Stimulated activated CD8-positive, alpha-beta memory T cell treated with anti-CD3 and anti-CD28 coated beads, Interleukin-4, amount 100 ng/mL, for 48 hours (primary cell): ENCODE results near the gene GALP.
"Not testable (repeated sequence)": the region's sequence is repeated elsewhere in the genome, so short reads cannot be mapped to it uniquely, and the experiment has no call there.

ENCODE experiments used
- DNase-seq: peaks from one replicate; pipeline ENCODE4 v3.0.0-alpha.2; 2020

The GALP gene

DNA sequence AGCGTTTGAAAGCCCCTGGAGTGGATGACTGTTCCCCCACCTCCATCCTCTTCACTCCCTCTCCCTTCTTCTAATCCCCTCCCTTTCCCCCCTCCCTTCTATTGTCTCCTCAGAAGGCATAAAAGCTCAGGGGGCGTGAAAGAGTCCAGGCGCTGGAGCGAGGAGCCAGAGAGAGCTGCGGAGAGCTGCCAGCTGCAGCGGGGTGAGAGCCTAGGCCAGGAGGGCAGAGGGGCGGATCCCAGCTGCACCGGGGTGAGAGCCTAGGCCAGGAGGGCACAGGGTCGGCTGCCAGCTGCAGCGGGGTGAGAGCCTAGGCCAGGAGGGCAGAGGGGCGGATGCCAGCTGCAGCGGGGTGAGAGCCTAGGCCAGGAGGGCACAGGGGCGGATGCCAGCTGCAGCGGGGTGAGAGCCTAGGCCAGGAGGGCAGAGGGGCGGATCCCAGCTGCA, at the start of gene GALP:
Gene GALP, plus strand, starts transcription at position 148 of the 447 bp plus-strand sequence. CDS start 1,101 bp downstream, outside the sequence.
- DNase-seq = not testable (repeated sequence)

DNA sequence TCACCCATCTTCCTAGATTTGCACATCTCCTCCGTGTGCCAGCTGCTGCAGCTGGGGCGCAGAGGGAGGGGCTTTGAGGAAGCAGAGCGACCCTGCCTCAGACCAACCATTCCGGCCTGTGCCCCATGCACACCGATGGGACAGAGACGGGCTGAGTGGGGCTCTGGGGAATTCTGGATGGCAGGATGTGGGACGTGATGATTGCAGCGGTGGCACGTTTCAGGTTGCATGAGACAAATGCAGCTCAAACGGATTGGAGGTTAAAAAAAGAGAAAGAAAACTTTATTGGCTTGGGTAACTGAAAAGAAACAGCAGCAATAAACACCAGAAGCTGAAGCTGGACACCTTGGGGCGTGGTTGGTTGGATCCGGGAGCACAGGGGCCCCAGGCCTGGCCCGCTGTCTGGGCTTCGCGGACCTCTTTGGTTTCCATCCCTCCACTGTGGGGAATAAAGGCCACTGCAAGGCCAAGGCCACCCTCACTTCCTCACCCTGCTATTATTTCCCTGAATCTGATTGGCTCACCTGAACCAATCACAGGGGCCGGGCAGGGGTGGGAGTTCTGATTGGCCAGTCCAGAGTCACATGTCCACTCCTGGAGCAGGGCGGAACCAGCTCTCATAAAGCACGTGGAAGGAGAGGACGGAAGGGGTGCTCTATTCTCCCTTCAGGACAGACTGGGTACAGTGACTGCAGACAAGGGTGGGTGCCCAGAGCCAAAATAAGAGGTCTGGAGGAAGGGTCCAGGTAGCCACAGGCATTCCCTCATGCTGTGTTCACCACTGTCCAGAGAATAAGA, 48.6 kb upstream of the GALP start:
- DNase-seq = no peak

DNA sequence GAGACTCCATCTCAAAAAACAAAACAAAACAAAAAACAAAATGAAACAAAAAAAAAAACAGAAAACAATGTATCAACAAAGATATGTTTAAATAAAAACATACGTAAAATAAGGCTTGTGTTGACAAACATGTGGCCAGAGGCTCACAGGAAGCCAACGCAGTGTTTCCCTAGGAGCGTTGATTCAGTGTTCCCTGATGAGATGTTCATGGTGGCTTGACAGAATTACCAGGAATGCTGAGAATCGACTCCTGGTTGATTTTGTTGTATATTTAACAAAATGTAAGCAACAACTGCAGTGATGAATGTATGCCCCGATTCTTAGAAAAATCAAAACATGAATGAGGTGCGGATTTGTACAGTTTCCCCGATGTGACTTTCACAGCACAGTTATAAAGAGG, 45.8 kb upstream of the GALP start:
- DNase-seq = no peak

DNA sequence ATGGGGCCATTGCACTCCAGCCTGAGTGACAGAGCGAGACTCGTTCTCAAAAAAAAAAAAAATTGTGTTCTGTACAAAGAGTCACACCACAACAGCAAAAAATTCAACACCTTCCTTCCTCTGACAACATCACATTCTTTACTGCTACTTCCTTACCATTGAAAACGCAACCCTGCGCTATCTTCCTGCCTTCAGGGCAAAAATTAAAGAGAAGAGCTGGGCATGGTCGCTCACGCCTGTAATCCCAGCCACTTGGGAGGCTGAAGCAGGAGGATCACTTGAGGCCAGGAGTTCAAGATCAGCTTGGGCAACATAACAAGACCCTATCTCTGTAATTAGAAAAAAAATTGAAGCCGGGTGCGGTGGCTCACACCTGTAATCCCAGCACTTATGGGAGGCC, 44.2 kb upstream of the GALP start:
- DNase-seq = no peak

DNA sequence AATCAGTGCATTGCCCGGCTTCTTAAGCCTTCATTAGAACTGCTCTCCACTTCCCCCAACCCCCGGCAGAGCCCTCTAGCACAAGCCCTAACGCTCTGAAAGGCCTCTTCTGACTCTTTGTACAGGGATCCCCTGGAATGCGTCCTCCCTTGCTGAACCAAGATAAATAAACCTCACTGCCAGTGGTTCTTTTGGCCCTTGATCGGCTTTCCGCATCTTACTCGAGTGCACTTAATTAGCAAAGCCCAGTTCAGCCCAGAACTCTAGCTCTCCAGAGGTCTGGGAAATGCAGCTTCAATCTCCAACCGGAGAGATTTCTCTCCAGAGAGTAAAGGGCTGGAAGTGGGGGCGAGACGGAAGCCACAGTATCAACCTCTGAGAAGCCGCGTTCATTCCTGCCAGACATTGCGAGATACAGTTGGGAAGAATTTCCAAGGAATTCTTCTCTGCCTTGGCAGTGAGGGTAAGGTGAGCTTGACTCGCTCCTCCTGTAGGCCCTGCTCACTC, 43.4 kb upstream of the GALP start:
- DNase-seq = no peak

DNA sequence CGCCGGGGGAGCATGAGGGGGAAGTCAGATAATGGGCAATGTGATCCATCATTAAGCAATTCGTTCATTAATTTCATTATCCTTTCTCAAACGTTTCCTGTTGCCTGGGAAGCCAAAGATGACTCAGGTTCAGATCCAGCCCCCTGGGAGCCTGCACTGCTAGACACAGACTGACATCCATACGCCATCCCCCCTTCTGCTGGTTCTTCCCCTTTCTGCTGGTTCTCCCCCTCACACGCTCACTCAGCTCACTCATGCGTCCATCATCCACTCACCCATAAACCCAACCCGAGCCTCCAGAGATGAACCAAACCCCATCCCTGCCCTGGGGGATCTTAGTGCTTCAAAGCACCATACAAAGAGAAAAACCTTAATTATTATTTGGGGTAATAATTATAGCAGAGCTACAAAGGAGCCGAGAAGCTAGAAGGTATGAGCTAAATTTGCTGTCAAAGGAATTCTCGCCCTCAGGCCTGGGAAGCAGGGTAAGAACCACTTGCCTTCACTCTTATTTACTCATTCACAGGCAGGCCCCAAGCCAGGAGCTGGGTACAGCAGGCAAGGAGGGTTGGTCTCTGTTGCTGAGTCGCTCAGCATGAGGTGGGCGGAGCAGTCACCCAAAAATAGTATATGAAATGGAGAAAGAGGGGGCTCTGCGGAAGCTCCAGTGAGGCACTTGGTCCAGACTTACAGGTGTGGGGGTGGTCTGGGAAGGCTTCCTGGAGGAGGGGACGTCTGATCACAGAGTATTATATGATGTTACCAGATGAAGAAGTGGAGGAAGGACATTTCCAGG, 41.8 kb upstream of the GALP start:
- DNase-seq = no peak

DNA sequence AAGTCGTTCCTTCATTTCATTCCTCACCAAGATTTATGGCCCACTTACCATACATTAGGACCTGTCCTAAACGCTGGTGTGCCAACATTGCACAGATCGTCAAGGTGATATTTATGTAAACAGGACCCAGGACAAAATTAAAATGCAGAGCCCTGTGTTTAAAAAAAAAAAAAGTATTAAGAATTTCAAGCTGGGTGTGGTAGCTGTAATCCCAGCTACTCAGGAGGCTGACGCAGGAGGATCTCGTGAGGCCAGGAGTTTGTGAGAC, 41.2 kb upstream of the GALP start:
- no peak for DNase-seq

DNA sequence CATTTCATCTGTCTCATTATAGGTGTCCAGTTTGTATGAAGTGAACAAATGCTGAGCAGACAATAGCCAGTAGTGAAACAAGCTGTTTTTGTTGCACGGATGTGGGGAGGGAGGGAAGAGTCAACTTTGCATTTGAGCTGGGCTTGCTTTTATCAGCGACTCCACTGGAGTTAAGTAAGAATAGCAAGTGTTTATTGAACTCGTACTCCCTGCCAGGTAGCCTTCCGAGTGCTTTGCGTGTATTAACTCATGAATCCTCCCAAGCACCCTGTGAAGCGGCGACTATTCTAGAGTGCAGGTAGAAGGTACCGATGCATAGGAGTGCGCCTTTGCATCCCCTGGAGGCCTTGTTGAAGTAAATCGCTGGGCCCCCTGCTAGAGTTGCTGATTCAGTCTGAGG, 39.4 kb upstream of the GALP start:
- no peak for DNase-seq

DNA sequence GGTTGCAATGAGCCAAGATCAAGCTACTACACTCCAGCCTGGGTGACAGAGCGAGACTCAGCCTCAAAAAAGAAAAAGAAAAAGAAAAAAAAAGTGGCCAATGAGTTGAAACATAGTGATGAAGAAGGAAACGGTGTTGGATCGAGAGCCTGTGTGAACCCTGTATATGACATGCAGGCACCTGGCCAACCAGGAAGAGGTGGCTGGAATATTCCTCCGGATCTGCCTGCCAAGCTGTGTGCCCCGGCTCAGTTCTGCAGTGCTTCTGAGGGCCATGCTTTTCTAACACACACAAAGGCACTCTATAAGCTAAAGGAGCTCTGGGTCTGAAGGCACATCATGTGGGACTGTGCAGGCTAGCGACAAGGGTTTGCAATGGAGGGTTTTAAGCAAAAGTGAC, 38.4 kb upstream of the GALP start:
- no peak for DNase-seq

DNA sequence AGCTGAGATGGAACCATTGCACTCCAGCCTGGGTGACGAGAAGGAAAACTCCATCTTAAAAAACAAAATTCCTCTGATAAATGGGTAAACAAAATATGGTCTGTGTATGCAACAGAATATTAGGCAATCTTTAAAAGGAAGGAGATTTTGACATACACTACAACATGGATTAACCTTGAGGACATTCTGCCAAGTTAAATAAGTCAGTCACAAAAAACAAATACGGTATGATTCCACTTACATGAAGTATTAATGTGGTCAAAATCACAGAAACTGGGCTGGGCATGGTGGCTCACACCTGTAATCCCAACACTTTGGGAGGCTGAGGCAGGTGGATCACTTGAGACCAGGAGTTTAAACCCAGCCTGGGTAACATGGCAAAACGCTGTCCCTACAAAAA, 37.7 kb upstream of the GALP start:
- DNase-seq = no peak

DNA sequence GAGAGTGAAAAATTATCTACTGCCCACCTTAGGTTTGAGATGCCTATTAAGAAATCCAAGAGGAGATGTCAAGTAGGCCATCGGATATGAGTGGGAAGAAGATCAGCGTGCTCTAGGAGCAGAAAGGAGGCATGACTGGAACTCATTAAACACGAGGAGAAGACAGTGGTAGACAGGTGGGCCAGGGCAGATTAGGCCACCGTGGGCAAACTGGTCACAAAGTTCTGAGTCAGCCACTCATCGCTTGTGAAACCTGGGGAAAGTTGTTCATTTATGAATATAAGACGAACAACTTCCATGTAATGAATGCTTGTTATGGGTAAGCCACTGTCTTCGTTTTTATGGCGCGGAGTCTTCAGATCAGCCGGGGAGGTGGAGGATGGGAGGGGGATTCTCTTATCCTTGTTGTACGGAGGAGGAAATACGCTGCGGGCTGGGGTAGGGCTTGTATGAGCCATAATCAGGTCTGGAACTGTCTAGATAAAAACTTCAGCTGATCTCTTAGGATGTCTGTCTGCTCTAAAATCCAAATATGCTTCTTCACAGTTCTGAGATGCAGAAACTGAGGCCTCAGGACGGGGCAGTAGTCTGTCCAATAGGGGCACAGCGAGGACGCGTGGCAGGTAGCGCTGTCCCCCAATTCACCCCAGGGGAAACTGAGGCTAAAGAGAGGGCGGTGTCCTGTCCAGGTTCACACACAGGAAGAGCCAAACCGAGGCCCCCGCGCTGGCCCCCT, 35.8 kb upstream of the GALP start:
- DNase-seq = no peak

DNA sequence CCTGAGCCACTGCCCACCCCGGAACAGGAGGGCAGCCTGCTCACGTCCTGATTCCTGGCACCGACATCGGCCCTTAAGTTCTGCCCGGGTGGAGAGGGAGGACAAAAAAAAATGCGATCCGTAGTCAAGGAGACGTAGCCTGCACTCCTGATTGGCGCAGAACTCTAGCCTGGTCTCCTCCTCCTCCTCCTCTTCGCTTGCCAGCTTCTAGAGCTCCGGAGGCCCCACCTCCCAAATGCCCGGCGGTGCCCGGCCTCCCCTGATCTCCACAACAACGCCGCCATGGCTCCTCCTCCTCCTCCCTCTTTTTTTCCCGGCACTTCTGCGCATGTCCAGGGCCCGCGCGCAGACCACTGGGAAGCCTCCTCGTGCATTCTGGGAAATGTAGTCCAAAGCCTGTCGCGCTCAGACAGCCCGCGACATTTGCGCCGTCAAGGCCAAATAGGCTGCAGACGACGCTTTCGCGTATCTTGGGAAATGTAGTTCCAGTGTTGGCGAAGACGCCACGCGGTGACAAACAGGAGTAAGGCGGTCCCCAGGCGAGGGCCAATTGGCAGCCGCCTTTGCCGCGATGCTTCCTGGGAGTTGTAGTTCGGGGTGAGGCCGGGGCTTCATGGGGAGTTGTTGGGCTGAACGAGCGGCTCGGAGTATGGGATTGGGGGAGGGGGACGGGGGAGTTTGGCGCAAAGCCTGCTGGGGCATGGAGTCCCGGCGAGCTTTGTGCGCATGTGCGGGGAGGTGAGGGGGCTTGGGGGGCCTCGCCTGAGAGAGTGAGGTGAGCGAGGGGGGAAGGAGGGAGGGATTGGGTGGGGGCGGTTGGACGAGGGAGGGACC, 35.0 kb upstream of the GALP start, which contains the start of gene ZNF444:
Gene ZNF444, plus strand, starts transcription at position 705 of the 834 bp plus-strand sequence. CDS start 5,625 bp downstream, outside the sequence.
- DNase-seq = peak; percentile 98

DNA sequence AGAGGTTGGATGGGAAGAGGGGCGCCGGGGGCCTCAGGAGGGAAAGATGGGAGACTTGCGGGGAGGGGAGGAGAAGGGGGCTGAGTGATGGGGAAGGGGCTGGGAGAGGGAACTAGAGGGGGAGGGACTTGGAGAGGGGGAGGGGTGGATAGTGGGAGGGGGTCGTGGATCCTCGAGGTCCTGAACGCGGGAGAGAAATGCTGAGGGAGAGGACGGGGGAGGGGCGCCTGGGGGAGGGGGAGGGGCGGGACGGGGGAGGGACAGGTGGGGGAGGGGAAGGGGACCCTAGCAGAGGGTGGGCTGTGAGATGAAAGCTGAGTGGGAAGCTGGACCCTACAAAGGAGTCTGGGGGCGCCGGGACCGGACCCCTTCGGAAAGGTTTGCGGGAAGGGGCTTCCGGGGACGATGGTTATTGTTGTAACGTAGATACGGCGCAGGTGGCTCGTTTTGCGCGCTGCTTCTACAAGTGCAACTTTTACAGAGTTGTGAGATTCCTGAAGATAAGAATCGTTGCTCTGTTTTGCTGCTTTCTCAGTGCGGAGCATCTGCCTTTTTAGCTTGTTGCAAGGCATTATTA, 34.3 kb upstream of the GALP start:
- DNase-seq = peak; percentile 47

DNA sequence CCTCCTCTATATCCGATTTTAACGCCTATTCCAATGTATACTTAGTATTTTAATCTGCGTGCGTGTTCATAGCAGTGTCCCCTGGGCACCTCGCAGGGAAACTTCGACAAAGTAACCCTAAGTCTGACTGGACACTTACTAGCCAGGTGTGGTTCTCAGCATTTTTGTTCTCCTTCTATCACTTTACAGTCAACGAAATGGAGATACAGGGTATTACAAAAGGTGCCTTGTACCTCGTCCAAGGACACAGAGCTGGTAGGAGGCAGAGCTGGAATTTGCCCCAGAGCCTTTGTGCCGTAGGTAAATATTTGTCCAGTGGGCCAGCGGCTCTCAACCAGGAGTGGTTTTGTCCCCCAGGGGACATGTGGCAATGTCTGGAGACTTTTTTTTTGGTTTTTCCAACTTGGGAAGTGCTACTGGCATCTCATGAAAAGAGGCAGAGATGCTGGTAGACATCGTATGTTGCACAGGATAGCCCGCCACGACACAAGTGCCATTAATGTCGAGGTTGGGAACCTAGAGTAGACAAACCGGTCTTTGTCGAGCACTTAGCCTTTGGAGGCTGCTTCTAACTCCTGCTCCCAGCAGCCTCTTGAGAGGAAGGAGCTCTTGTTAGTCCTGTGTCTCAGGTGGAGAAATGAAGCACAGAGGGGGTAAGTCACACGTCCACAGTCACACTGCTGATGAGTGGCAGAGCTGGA, 33.6 kb upstream of the GALP start:
- DNase-seq = no peak

DNA sequence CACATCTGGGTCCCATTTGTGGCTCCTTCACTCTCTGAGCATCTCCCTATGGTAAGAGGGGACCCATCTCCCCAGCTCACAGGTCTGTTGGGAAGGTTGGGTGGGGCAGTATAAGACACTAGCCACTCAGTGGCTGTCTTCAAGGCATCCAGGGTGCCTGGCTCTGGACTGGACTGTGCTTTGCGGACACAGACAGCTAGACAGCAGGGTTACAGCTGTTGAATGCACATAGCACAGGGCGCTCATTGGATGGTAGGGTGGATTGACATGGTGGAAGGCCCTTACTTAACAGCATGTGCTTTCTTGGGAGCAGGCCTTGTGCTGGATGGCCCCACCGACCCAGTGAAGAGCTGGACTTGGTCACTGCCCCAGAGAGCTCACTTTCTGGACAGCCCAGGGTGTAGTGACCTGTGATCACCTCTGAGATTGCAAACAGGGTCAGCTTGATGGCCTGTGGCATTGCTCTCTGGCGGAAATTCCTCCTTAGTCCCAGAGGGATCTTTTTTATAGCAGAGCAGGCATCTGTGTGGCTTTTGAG, 32.8 kb upstream of the GALP start:
- DNase-seq = no peak

DNA sequence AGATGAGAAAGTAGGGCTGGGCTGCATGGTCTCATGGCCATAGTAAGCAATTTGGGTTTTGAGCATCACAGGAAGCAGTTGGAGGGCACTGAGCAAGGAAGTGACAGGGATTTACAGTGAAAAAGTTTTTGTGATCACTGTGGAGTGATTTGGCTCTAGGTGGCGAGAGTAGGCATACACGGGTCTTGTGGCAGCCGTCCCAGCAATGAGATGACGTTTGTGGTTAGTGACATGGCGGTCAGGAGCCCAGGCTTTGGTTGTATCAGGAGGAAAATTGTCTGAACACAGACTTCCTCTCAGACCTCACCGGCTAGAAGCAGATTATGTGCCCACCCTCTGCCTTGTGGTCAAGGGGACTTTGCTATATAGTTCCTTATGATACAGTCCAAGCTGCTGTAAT, 31.4 kb upstream of the GALP start:
- no peak for DNase-seq

DNA sequence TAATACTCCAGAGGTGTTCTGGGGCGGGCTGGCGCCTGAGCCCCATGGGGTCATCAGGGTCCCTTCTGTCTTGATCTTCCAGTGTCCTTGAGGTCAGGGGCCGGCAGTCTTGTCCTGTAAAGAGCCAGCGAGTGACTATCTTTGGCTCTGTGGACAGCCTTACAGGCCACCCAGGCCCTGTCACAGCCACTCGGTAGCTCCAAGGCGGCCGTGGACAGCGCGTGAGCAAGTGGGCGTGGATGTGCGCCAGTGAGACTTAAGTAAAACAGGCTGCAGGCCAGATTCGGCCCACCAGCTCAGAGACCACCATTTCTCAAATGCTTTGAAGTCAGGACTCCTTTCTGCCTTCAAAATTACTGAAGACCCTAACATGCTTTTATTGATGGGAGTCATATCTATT, 31.0 kb upstream of the GALP start:
- DNase-seq = no peak

DNA sequence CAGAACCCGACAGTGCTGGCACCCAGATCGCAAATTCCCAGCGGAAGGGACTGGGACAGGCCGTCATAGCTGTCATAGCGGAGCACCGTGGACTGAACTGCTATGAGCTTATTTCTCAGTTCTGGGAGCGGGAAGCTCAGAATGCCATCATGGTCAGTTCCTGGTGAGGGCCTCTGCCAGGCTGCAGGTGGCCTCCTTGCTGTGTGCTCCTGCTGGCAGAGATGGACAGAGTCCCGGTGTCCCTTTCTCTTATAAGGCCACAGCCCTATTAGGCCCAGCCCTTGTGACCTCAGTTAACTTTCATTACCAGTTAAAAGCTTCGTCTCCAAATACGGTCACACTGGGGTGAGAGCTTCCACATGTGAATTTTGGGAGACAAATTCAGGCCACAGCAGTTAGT, 30.1 kb upstream of the GALP start:
- DNase-seq = no peak

DNA sequence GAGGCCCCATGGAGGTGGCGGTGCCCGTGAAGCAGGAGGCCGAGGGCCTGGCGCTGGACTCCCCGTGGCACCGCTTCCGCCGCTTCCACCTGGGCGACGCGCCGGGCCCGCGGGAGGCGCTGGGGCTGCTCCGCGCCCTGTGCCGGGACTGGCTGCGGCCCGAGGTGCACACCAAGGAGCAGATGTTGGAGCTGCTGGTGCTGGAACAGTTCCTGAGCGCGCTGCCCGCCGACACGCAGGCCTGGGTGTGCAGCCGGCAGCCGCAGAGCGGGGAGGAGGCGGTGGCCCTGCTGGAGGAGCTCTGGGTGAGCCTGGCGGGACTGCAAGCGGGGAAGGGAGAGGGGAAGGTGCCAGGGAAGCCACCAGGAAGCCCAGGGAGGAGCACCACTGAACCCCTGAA, 28.9 kb upstream of the GALP start:
- no peak for DNase-seq

DNA sequence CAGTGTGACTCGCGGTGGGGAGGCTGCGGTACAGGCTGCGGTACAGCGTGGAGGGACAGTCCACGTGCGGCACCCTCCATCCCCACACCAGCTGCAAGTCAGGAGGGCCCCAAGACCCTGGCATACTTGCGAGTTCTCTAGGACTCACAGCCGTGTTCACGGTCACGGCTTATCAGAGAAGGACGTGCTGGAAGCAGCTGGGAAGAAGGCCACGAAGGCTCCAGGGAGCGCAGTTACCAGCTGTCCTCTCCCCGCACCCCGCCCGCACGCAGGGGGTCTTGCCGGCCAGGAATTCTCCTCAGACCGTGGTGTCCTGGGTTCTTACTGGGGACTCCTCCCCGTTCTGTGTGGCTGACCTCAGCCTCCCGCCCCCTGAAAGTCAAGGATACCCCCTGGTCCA, 28.5 kb upstream of the GALP start:
- no peak for DNase-seq

DNA sequence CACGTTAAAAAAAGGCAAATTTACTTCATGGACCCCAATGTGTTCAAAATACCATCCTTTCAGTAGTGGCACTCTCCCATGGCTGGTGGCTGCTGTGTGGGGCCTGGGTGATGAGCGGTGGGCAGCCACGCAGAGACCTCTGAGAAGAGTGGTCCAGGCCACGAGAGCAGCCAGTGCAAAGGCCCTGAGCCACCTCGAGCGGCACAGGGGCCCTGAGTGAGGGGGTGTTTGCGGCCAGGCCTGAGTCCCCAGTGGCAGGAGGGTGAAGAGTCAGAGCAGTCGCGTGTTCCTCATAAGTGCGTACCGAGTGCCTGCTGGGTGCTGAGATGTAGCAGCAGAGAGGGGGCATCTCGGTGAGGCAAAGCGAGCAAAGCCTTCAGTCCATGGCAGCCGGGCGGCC, 27.7 kb upstream of the GALP start:
- no peak for DNase-seq
